GM18870 (cell line): ENCODE results near the gene RYR3.
"Not testable (repeated sequence)": the region's sequence is repeated elsewhere in the genome, so short reads cannot be mapped to it uniquely, and the experiment has no call there.

Experiments
- ATAC-seq: cut with Tn5 transposase; IDR thresholded peaks from one replicate; pipeline ENCODE4 v1.9.1; 2021; ENCODE audit warnings: moderate library complexity; ENCODE audit not compliant: unreplicated experiment

The RYR3 gene

DNA sequence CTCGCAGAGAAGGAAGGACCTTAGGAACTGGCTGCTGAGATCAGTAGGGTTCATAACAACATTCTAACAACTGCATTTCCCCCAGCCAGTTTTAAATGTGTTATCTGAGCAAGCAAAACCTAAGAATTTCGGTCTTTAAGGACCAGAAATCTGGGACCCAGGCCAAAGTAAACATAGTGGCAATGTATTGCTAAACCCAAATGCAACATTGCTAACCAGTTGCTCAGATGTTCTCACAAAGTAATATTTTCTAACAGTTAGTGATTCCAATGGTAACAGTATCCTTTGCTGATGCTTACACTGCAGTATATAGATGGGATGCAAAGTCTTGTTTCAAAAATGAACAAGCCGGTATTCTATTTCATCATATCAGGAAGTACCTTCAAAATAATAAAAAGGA lies 254.3 kb downstream of the RYR3 start:
- no peak for ATAC-seq

GRCh38 chr15:33567652-33568051 lies 256.9 kb downstream of the RYR3 start:
- ATAC-seq, result no peak

DNA sequence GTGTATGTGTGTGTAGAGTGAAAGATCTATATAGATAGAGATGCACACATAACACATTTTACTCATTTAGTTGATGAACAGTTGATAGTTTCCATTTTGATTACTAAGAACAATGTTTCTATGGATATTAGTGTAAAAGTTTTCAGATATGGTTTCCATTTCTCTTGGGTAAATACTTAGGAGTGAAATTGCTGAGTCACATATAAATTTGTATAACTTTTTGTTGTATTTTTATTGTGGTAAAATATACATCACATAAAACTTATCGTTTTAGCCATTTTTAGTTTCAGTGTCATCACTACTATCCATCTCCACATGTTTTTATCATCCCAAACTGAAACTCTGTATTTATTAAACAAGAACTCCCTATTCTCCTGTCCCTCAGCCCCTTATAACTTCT lies 258.3 kb downstream of the RYR3 start:
- no peak for ATAC-seq

DNA sequence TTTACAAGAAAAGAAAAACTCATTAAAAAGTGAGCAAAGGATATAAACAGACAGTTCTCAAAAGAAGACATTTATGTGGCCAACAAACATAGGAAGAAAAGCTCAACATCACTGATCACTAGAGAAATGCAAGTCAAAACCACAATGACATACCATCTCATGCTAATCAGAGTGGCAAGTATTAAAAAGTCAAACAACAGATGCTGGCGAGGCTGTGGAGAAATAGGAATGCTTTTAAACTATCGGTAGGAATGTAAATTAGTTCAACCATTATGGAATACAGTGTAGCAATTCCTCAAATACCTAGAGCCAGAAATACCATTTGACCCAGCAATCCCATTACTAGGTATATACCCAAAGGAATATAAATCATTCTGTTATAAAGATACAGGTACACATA lies 267.1 kb downstream of the RYR3 start:
- ATAC-seq, result not testable (repeated sequence)

DNA sequence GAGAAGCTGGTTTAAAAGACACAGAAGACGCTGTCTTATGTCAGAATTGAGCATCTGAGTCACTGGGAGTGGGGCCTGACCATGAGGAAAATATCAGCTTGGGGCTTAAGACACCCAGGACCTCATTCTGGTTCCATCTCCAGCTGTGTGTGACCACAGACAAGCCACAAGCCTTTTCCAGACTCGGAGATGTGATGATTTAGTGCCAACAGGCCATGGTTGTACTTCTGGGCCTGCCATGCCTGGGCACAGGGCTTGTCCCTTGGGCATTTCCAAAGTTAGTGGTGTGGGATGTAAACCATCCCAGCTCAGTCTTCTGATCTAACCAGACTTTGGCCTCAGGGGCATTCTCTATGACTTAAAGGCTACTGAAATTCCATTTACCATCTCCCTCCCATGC lies 269.8 kb downstream of the RYR3 start:
- no peak for ATAC-seq

DNA sequence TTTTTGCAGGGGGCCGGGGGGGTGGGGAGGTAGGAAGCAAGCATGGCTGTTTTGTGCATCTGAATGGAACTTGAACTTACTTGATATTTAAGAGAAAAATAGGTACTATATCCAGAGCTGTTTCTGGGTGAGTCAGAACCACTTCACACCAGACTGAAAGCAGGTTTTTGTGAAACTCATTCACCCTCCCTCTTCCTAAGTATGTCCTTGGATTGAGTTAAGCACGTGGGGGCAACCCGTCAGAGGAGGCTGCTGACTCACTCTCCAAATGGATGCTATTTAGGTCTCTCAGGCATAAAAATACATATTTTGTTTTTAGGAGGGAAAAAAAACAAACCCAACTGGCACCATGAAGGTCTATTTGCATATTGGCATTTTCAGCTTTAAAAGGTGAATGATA lies 270.3 kb downstream of the RYR3 start:
- no peak for ATAC-seq

DNA sequence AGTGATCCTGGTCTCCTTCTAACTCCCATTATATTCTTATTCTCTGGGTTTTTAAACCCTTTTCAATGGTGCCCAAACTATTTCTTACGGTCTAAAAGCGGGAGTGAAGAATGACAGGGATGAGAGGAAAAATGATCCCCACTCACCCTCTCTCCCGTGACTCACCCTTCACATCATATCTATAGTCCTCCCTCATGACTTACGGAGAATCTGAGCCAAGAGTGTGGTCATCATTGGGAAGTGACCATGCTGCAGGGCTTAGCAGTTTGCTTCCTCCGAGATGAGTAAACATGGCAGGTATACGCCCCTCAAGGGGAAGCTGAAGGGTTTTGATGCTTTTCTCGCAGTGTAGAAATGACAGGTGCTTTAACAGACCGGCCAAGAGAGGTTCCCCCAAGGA lies 274.0 kb downstream of the RYR3 start:
- no peak for ATAC-seq

GRCh38 chr15:33586786-33587697 lies 276.3 kb downstream of the RYR3 start:
- ATAC-seq, result no peak

GRCh38 chr15:33587773-33588172 lies 277.0 kb downstream of the RYR3 start:
- no peak for ATAC-seq

GRCh38 chr15:33592864-33593263 lies 282.1 kb downstream of the RYR3 start:
- no peak for ATAC-seq

GRCh38 chr15:33598382-33598781 lies 287.6 kb downstream of the RYR3 start:
- ATAC-seq, result not testable (repeated sequence)

DNA sequence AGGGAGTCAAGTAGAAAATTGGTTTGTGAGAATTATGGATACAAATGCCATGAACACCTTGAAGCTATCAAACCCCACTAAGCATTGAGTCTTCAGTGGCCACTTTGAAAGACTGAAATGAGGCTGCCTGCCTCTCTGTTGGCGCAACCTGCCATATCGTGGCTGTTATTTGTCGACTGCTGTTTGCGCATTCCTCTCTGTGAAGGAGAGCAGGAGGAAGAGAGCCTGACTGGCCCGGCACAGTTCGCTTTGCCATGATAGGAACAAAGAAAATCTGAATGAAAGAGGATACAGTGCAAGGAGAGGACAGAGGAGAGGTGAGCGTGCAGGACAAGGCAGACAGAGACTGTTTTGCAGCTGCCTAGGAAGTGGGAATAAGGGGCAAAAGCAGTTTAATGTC lies 289.4 kb downstream of the RYR3 start:
- ATAC-seq, result no peak

DNA sequence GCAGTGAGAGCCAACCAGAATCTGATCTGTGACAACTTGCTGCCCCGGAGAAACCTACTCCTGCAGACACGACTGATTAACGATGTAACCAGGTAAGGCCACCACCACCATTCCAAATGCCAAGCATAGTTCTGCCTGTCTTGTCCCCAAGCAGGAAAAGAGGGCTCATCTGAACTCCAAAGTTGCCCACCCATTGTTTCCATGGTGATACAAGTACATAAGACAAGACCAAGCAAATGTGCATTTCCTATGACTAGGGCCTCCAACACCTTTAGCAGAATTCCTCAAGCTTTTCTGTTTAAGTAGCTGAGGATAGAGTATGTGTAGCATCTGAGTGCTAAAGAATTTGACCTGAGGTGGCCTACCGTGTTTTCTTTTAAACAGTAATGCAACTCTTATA lies 290.7 kb downstream of the RYR3 start:
- no peak for ATAC-seq

- ATAC-seq, result no peak
Observed at GRCh38 chr15:33608714-33609113, 297.9 kb downstream of the RYR3 start.

DNA sequence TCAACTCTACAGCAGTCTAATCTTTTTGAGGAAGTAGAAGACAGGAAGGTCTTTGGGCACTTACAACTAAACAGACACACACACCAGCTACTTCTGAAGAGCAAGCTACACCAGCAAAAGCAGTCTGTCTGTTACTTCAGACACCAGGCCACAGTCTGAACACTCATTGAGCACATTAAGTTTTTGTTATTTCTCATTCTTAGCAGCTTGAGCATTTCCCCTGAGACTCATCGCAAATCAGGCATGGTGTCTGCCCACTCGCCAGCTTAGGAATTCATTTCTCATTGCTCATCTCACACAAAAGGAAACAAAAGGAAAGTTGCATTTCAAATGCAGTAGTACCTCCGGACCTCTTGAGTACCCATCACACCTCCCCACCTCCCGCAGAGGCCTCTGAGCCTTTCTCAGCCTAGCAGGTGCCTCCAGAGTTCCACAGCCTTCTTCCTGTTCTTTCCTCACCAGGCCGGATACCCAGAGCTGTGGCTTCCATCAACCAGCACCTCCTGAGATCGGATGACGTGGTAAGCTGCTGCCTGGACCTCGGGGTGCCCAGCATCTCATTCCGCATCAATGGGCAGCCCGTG lies 302.0 kb downstream of the RYR3 start:
- ATAC-seq, result no peak

GRCh38 chr15:33616475-33616874 lies 305.7 kb downstream of the RYR3 start:
- ATAC-seq, result no peak

DNA sequence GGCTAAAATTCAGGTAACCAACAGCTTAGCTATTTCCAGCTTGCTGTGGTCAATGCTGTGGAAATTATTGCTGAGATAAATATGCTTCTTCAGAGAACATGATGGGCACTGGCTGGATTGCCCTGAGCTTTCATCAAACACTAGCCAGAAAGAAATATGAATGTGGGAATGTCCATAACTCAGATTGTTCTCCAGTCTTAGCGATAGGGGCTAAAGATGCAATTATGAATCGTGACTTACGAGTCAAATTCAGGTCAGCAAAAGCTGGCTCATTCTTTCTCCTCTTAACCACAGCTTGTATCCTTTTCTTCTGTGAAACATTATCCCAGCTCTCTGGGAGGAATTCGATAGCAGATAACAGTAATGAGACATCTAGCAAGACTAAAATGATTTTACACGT lies 307.6 kb downstream of the RYR3 start:
- no peak for ATAC-seq

GRCh38 chr15:33621141-33621540 lies 310.4 kb downstream of the RYR3 start:
- no peak for ATAC-seq

- ATAC-seq, result no peak
Observed at GRCh38 chr15:33623010-33623409, 312.2 kb downstream of the RYR3 start.

DNA sequence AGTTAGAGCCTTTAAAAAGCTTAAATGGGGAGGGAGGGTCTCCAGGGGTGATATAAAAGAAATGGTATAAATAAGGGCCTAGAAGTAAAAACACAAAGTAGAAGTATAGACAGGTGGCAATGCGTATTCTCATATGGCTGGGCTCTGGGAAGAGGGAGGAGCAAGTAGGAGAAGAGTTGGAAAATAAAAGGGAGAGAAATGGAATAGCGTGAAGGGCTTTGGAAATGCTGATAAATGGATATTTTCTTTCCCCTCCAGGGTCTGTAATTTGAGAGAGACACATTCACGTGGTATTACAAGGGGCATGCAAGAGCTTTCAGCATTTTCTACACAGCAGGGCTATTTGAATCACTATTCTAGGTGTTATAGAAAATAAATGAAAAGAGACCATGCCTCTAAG lies 313.7 kb downstream of the RYR3 start:
- ATAC-seq, result no peak

GRCh38 chr15:33629647-33630046 lies 318.9 kb downstream of the RYR3 start:
- no peak for ATAC-seq

DNA sequence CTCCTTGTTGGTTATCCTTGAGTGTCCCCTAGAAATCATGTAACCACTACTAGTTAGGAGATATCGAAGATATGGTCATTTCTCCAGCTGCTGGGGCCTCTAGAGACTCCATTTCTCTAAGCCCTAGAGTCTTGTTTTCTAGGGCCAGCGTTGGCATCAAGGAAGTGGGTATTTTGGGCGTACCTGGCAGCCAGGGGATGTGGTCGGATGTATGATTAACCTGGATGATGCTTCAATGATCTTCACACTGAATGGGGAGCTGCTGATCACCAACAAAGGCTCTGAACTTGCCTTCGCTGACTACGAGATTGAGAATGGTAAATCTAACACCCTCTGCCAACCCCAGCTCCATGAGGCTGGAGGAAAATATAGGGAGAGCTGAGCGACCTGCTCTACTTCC lies 325.5 kb downstream of the RYR3 start:
- peak; percentile 52 for ATAC-seq

DNA sequence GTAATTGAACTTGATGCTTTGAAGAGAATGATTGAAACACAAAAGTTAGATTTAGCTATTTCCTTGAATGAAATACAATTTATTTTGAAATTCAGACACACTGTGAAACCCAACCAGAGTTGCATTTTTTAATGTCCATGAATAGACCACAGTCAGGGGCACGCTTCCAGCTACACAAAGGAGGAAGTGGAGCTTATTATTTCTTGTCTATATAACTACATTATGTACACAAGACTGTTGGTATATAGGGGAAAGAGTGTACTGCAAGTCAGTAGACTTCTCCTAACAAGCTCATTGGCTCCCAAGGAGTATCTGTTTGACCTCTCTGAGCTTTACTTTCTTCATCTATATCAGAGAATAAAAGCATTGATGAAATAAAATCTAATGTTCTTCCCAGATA lies 326.2 kb downstream of the RYR3 start:
- no peak for ATAC-seq
